Measurements from ENCODE around the gene DNPH1.

DNPH1 gene

DNA sequence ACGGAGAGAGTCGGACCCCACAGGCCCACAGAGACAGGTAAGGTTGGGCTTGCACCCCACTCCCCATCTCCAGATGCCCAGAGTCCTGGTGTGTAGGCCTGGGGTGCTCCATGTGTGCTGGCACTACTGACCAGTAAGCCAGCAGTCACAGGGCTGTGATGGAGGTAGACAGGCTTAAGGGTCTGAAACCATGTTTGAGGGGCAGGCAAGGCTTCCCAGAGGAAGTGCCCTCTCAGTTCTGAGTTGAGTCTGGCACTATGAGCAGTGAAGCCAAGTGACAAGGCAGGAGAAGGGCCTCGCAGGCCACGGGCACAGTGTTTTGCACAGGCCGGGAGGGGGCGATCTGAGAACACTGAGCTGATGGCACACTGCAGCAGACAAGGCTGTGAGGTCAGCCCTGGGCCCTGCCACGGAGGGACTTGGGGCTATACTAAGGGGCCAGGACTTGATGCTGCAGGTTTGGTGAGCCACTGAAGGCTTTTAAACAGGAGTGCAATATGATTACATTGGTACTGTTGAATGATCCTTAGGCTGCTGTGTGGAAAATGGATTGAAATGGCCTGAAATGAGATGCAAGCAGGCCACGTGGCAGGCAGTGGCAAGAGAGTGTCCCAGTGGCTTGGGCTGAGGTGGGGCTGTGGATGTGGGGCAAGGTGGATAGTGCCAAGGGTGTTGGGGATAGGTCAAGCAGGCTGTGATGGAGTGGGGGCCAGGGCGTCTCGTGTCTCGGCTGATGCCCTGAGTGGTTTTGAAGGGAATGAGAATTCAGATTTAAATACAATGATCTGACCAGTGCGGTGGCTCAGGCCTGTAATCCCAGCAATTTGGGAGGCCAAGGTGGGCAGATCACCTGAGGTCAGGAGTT, 34.3 kb upstream of the DNPH1 start:
- DNase-seq, result no peak

DNA sequence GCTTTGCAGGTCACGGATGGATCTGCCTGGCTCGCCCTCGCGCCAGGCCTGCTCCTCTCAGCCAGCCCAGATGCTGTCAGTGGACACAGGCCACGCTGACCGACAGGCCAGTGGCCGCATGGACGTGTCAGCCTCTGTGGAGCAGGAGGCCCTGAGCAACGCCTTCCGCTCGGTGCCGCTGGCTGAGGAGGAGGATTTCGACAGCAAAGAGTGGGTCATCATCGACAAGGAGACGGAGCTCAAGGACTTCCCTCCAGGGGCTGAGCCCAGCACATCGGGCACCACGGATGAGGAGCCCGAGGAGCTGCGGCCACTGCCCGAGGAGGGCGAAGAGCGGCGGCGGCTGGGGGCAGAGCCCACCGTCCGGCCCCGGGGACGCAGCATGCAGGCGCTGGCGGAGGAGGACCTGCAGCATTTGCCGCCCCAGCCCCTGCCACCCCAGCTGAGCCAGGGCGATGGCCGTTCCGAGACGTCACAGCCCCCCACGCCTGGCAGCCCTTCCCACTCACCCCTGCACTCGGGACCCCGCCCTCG, 33.6 kb upstream of the DNPH1 start:
- DNase-seq, result no peak

DNA sequence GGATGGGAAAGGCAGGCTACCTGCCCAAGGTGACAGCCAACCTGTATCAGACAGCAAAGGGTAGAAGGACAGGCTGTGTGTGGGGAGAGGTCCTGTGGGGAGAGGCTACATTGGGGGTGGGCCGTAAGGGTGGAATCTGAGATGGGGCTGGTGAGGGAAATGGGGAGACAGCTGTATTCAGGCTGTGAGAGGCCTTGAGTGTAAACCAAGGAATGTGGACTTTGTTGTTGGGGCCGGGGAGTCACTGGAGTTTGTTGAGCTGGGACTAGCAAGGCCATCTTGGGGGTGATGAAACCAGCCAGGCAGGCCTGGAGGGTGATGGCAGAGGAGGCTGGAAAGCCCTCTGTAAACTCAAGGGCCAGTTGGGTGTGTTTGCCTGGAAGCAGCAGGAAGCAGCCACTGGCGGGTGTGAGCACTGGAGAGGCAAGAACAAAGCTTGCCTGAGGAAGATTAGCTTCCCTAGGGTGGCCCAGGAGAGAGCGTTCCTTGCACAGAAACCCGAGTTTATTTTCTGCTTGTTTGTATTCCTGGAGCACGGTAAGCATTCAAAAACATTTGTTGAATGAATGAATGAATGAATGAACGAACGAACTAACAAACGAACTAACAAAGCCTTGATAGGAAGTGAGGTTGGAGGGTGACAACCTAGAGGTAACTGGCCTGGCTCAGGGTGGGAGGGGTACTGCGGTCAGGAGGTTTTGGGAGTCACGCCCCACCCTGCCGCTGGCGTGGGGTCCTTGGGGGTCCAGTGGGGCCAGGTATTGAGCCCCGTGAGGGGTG, 32.9 kb upstream of the DNPH1 start:
- DNase-seq, result no peak

DNA sequence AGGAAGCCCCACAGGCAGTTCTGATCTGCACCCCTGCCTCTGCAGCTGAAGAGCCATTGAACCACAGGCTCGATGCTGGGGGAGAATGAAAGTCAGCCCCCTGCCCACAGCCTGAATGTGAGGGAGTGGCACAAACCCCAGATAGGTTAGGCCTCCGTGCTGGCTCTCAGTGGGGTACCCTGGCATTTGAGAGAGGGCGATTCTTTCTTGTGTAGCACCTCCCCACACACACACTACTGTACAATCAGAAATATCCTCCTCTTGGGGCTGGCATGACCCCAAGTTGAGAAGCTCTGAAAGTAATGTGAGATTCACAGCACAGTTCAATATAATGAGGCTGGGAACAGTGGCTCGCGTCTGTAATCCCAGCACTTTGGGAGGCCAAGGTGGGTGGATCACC, 31.9 kb upstream of the DNPH1 start:
- DNase-seq, result no peak

DNA sequence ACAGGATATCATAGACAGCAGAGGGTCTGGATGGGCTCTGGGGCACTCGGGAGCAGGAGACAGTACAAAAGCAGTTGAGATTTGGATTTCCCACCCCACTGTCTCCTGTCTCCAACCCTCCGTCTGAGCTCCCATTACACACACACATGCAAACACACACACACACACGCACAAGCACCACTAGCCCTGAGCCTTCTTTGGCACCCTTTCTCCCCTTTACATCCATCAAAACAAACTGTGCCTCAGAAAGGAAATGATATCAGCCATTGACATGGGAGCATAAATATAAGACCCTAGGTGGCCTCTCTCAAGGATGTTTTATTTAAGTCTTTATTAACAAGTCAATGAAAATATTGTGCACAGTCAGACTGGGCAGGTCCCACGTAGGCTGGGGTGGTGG, 31.5 kb upstream of the DNPH1 start:
- DNase-seq, result no peak

DNA sequence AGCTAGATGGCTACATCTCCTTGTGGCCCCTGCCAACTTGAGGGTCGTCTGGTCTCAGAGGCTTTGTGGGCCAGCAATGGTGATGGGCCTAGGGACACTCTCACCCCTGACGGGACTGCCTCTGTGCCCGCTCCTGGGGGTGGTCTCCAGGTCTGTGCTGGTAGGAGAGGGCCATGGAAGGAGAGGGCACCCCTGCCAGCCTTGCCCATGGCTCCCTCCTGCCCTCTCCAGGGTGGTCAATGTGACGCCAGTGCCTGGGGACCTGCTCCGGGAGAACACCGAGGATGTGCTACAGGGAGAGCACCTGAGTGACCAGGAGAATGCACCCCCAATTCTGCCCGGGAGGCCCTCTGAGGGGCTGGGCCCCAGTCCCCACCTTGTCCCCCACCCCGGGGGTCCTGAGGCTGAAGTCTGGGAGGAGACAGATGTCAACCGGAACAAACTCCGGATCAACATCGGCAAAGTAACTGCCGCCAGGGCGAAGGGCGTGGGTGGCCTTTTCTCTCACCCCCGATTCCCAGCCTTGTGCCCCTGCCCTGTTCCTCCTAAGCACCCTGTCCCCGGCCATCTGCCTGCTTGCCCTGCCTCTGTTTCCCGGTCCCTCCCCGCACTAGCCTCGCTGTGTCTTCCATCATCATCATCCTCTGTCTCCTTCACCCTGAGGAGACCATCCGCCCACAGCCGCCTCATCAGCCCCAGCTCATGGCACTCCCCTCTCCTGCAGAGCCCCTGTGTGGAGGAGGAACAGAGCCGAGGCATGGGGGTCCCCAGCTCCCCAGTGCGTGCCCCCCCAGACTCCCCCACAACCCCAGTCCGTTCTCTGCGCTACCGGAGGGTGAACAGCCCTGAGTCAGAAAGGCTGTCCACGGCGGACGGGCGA, 29.8 kb upstream of the DNPH1 start:
- no peak for DNase-seq

DNA sequence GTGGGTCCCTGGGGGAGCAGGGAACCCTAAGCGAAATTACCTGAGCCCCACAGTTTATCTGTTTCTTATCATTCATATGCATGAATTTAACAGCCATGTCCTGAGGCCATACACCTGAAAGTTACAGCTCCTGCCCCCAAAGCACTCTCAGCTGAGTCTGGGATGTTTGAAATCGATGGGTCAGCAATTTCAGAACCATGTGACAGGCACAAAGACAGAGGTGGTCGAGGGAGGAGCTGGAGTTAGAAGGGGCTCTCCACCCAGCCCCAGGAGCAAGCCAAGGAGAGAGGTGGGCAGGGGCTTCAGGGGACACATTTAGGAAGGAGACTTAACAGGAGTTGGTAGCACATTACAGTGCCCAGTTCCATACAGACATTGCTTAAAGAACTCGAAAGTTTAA, 28.9 kb upstream of the DNPH1 start:
- no peak for DNase-seq

DNA sequence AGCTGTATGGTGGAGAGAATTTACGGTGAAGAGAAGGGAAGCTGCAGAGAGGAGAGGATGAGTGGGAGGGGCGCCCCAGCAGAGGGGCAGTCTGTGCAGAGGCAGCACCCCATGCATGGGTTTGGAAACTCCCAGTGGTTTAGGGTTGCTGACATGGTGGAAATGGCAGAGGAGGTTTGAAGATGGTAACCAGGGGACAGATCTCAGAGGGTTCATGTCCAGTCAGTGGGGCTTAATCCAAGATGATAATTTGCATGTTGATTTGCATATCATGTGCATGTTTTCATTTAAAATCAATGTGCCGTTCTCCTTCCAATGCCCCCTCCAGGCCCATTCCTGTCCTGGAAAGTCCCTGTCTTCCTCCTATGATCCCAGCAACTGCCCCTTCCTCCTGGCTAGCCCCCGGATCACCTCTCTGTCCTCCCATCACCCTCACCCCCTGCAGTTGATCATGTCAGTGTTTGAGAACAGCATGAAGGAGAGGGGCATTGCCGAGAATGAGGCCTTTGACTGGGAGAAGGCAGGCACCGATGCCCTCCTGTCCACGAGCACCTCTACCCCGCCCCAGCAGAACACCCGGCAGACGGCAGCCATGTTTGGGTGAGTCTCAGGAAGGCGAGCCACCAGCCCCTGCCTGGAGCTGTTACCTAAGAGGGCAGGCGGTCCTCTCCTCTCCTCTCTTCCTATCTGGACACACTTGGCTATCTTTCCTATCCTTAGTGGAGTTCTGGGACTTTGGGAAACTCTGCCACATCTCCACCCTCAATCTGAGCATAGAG, 28.3 kb upstream of the DNPH1 start:
- no peak for DNase-seq

DNA sequence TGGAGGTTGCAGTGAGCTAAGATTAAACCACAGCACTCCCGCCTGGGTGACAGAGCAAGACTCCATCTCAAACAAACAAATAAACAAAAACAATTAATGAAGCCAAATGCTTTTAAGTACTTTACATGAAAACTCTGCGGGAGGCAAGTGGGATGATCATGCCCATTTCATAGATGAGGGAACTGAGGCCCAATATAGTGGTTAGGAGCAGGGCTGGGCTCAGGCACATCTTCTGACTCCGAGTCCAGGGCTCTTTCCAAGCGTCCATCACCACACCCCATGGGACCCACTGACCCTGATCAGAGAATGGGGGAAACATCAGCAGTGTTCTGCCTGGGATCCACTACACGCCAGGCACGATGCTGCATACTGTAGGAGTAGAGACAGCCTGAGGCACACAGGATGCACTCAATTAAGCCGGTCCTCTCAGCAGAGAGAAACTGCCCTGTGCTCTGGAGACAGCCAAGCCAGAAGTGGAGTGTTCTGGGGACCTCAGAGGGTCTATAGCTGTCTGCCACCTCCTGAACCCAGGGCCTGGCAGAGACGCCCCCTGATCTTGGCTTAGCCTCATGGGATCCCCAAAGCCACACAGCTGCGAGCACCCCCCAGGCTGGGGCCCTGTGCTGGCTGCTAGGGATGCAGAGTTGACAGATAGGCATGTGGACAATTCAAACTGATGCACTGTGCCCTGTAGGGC, 27.5 kb upstream of the DNPH1 start:
- DNase-seq, result no peak

DNA sequence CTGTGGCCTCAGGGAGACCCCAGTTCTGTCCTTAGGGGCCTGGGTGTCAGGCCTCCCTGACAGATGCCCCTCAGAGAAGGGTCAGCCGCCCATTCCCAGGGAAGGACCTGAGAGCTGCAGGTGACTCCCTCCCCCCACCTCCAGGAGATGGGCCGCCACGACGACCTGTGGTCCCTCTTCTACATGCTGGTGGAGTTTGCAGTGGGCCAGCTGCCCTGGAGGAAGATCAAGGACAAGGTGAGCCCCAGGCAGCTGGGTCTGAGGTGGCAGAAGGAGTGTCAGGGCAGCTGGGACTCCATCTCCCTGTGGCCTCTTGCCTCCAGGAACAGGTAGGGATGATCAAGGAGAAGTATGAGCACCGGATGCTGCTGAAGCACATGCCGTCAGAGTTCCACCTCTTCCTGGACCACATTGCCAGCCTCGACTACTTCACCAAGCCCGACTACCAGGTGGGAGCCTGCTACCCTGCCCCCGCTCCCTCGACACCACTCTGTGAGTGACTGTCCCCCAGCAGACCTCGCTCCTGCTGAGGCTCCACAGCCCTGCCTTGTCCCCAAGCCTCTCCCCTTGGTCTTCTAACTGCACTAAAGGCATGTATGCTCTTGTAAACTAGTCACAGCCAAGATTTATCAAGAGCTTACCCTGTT, 26.2 kb upstream of the DNPH1 start:
- no peak for DNase-seq

DNA sequence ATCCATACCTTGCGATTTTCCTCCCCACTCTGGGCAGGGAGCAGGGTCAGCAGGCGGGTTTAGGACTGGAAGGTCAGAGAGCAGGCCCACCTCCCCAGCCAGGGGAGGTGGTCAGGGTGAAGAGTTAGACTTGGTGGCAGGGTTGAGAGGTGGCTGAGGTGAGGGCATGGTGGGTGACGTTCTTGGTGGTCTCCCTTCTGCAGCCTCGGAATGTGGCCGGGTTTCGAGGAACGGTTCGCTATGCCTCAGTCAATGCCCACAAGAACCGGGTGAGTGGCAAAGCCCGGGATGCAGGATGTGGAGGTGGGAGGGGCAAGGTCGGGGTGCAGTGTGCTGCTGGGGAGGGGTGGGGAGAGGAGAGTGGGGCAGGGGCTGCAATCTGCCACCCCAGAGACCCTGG, 25.6 kb upstream of the DNPH1 start:
- DNase-seq, result no peak

DNA sequence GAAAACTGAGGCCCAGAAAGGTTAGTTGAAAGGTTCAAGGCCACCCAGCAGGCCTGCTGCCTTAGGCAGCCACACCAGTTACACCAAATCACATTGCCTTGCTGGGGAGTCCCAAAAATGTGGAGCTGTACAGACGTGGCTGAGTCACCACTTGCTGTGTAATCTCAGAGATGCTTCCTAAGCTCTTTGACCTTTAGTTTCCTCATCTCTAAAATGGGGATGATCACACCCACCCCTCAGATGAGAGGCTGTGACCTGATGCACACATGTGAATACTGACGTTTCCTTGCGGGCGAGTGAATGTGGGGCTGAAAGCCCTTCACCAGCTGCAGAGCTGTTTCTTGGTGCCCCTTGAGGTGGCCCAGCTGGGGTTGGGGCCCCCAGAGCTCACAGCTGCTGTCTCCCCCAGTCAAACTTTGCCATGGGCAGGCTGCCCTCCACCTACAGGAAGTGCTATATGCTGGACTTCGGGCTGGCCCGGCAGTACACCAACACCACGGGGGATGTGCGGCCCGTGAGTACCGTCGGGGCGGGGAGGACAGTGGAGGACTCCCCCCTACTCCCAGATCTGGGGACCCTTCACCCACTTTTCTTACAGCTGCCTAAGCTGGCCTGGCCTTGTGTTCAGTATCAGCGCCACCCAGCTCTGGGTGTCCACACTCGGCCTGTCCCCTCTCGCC, 25.0 kb upstream of the DNPH1 start:
- no peak for DNase-seq

DNA sequence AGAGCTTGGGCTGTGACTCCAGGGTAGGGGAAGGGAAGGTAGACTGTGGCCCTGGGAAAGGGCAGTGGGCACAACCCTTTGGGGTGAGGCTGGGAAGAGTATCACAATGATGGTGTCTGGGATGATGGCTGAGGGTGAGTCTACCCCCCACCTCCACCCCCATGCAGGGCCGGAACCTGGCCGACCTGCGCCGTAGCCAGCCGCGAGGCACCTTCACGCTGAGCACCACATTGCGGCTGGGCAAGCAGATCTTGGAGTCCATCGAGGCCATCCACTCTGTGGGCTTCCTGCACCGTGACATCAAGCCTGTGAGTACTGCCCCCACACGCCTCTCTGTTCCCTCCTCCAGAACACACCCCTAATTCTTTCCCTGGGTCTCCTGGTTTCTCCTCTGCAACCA, 24.1 kb upstream of the DNPH1 start:
- no peak for DNase-seq

DNA sequence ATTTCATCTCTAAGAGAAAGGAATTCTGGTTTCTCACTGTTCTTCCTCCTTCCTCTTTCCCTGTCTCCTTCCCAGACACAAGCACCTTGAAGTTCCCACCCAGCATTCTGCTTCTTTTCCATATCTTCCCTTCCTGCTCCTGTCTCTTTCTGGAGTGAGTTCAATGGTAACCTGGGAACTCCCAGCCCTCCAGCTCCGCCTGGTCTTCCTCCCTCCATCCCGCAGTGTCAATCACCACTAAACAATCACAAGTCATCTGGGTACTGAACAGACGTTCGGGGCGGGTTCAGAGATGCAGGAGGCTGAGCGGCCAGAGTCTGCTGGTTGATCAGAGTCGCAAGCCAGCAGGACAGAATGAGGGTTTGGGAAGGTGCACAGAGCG, 21.7 kb upstream of the DNPH1 start:
- DNase-seq, result no peak

DNA sequence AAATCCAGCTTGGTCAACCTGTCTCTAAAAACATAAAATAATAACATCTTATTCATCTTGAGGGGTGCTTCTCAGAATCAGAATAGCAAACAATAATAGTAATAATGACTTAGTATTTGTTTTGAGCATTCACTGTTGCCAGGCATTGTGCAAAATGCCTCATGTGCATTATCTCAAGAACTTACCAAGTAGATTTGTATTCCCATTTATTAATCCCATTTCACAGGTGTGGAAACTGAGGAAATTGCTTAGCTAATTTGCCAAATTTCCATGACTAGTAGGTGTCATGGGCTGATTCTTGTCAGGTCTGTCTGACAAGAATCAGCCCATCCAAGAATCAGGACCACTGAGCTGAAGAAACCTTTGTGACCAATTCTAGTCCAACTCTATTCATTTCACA, 19.5 kb upstream of the DNPH1 start:
- DNase-seq, result no peak

DNA sequence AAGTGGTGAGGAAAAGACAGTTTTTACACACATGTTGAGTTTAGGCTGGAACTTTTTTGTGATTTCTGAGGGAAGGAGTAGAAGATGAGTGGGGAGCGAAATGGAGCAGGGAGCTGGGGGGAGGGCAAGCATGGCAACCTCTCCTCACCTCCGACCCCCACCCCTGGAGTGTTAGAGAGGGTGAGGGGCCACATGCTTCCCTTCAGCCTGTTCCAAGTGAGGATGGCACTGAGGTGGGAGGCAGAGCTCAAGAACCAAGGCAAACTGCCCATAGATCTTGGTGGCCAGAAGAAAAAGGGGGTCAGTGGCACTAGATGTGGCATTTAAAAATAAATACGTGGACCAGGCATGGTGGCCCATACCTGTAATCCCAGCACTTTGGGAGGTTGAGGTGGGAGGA, 18.8 kb upstream of the DNPH1 start:
- DNase-seq, result no peak

DNA sequence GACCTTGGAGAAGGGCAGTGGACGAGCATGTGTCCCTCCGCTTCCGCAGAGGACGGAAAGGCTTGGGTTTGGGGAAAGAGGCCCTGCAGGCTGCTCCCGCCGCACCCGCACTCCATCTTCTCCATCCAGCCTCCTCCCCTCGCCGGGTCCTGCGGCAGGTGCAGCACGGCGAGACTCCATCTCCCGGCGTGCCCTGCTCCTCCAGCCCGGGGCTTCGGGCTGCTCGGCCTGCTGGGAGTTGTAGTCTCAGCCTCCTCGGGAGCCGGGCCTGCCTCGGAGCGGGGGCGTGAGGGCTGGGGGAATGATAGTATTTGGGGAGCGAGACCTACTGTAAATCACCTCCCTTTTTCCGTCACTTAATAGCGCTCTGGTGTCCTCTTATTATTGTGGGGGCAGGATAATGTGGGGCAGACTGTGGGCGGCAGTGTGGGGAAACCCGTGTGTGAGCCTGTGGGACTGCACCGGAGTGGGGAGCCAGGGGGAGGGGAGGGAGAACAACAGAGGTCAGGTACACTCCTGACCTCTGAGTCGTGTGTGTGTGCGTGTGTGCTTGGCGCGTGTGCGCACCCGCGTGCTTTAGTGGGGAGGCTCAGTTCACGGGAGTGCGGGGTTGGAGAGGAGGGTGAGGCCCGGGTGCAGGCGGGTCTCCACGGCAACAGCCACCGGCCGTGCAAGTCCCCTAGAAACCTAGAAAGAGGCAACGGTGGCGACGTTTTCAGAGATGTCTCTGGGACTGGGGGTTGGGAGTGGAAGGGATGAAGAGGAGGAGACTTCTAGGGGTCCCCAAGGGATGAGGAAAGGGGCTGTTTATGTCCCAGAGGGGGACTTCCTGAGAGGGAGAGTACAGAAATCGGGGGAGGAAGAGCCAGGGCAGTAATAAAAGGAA, 18.1 kb upstream of the DNPH1 start:
- DNase-seq, result peak; percentile 75

DNA sequence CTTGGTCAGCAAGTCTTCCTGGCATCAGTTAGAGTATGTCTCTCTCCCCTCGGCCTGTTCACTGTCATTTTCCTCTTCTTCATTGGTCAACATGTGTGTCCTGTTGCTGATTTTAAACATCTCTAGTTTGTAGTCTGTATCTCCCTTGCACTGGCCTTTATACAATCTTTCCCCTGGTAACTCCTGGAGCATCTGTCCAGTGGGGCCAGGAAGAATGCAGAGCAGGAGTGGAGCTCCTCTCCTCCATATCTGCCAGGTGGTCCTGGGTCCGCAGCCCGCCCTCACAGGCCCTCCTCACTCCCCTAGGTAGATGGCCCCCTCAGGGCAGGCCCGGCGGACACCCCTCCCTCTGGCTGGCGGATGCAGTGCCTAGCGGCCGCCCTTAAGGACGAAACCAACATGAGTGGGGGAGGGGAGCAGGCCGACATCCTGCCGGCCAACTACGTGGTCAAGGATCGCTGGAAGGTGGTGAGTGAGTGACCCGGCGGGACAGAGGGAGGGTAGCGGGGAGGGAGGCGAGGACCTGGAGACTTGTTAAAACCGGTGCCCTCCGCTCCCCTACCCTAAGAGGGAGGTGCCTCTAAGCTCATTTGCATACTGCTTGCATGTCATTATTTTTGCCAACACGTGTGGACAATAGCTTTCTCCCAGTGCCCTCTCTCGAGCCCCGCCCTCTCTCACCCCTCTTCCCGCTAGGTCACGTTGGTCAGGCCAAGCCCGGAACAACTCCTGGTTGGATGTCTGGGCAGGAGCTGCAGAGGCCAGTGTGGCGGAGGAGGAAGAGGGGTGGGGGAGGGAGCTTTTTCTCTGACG, 17.2 kb upstream of the DNPH1 start:
- peak; percentile 75 for DNase-seq
